Measurements from ENCODE around the gene PRAF2.

PRAF2 gene

GRCh38 chrX:49030283-49030682 lies 43.5 kb downstream of the PRAF2 start:
- Histone ChIP-seq H3K27me3 (ENCODE audit: insufficient read depth, poor library complexity, severe bottlenecking) (no peaks in the 10 kb centered on the region), H3K27ac (replicated peaks) (no peak overlapping the region), H3K4me3 (replicated peaks; ENCODE audit: insufficient read depth, low read length) (no peak overlapping the region)
- TF ChIP-seq, protein P1, sequence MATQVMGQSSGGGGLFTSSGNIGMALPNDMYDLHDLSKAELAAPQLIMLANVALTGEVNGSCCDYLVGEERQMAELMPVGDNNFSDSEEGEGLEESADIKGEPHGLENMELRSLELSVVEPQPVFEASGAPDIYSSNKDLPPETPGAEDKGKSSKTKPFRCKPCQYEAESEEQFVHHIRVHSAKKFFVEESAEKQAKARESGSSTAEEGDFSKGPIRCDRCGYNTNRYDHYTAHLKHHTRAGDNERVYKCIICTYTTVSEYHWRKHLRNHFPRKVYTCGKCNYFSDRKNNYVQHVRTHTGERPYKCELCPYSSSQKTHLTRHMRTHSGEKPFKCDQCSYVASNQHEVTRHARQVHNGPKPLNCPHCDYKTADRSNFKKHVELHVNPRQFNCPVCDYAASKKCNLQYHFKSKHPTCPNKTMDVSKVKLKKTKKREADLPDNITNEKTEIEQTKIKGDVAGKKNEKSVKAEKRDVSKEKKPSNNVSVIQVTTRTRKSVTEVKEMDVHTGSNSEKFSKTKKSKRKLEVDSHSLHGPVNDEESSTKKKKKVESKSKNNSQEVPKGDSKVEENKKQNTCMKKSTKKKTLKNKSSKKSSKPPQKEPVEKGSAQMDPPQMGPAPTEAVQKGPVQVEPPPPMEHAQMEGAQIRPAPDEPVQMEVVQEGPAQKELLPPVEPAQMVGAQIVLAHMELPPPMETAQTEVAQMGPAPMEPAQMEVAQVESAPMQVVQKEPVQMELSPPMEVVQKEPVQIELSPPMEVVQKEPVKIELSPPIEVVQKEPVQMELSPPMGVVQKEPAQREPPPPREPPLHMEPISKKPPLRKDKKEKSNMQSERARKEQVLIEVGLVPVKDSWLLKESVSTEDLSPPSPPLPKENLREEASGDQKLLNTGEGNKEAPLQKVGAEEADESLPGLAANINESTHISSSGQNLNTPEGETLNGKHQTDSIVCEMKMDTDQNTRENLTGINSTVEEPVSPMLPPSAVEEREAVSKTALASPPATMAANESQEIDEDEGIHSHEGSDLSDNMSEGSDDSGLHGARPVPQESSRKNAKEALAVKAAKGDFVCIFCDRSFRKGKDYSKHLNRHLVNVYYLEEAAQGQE (IDR thresholded peaks at IDR 0.05; ENCODE audit: insufficient replicate concordance, low read depth): no peak
- TF ChIP-seq, protein P2, sequence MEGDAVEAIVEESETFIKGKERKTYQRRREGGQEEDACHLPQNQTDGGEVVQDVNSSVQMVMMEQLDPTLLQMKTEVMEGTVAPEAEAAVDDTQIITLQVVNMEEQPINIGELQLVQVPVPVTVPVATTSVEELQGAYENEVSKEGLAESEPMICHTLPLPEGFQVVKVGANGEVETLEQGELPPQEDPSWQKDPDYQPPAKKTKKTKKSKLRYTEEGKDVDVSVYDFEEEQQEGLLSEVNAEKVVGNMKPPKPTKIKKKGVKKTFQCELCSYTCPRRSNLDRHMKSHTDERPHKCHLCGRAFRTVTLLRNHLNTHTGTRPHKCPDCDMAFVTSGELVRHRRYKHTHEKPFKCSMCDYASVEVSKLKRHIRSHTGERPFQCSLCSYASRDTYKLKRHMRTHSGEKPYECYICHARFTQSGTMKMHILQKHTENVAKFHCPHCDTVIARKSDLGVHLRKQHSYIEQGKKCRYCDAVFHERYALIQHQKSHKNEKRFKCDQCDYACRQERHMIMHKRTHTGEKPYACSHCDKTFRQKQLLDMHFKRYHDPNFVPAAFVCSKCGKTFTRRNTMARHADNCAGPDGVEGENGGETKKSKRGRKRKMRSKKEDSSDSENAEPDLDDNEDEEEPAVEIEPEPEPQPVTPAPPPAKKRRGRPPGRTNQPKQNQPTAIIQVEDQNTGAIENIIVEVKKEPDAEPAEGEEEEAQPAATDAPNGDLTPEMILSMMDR (IDR thresholded peaks at IDR 0.05; ENCODE audit: insufficient read depth, low read length): no peak
- TF ChIP-seq SPI1 (IDR thresholded peaks at IDR 0.05; ENCODE audit: borderline replicate concordance, low read depth) (no peak), GABPA (IDR thresholded peaks at IDR 0.05; ENCODE audit: low read depth) (no peak), POLR2AphosphoS5 (IDR thresholded peaks at IDR 0.05; ENCODE audit: low read depth) (no peak)
- DNase-seq (ENCODE audit: low read depth in 1 of 2, low spot score in 1 of 2): no peak

DNA sequence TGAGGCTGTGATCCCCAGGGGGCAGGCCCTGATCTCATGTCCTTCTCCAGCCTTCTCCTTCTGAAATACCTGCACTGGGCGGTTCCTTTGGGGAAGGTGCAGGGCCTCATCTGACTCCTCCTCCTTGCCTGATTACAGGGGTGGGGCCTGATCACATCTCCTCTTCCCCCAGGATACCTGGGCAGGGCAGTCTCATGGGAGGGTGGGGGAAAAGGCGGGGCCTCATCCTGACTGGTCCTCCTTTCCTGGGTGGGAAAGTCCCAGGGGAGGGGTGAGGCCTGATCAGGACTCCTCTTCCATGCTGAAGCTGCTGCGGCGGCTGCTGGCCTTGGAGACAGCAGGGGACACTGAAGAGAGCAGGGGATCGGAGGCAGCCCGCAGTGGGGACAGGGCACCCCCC lies 43.9 kb downstream of the PRAF2 start:
- TF ChIP-seq, protein P2 (IDR thresholded peaks at IDR 0.05; ENCODE audit: insufficient read depth, low read length): no peak
- no peak for TF ChIP-seq SPI1 (IDR thresholded peaks at IDR 0.05; ENCODE audit: borderline replicate concordance, low read depth)
- TF ChIP-seq POLR2AphosphoS5 (IDR thresholded peaks at IDR 0.05; ENCODE audit: low read depth): no peak
- TF ChIP-seq, protein P1 (IDR thresholded peaks at IDR 0.05; ENCODE audit: insufficient replicate concordance, low read depth): no peak
- no peak for TF ChIP-seq GABPA (IDR thresholded peaks at IDR 0.05; ENCODE audit: low read depth)
- Histone ChIP-seq H3K27me3 (ENCODE audit: insufficient read depth, poor library complexity, severe bottlenecking) (no peaks in the 10 kb centered on the region), H3K27ac (replicated peaks) (no peak overlapping the region), H3K4me3 (replicated peaks; ENCODE audit: insufficient read depth, low read length) (no peak overlapping the region)
- no peak for DNase-seq (ENCODE audit: low read depth in 1 of 2, low spot score in 1 of 2)

Data from HL-60 (cell line).